Neural crest cell (in vitro differentiated cells): ENCODE results near the gene SH3TC2. TPM values are rescaled to one million over a fixed set of nuclear protein-coding genes. Genes with fewer than 3 reads are reported as not detected.

Experiments used
- DNase-seq: peaks from one replicate; pipeline ENCODE4 v3.0.0; 2021; ENCODE audit warnings: low read depth, mixed read lengths, low spot score
- H3K27ac Mint-ChIP-seq: one replicate; pipeline ENCODE4 v1.8.0; 2021; ENCODE audit warnings: mild to moderate bottlenecking, mixed read lengths; ENCODE audit not compliant: unreplicated experiment
- H3K27me3 Mint-ChIP-seq: 2 replicates; pipeline ENCODE4 v1.8.0; 2021; ENCODE audit warnings: low read depth, mild to moderate bottlenecking, mixed read lengths
- H3K36me3 Mint-ChIP-seq: 2 replicates; pipeline ENCODE4 v1.8.0; 2021; ENCODE audit warnings: low read depth, mild to moderate bottlenecking, mixed read lengths
- H3K4me1 Mint-ChIP-seq: 2 replicates; pipeline ENCODE4 v1.8.0; 2021; ENCODE audit warnings: mixed read lengths
- H3K4me3 Mint-ChIP-seq: one replicate; pipeline ENCODE4 v1.8.0; 2021; ENCODE audit warnings: mild to moderate bottlenecking, mixed read lengths
- H3K9me3 Mint-ChIP-seq: 2 replicates; pipeline ENCODE4 v1.8.0; 2021; ENCODE audit warnings: mixed read lengths
- CTCF ChIP-seq: fragments of 200-600 bp; sonication (generic); conservative IDR thresholded peaks from 2 replicates; pipeline ENCODE4 v1.5.0; 2021; ENCODE audit warnings: antibody characterized with exemption, mild to moderate bottlenecking
- total RNA-seq: library from RNA; stranded (reverse); gene quantifications from 2 replicates; pipeline ENCODE4 v1.2.1, GENCODE V29; 2021

SH3TC2 gene
- total RNA-seq, 1 donor from 2014 or later: 9.3 TPM

DNA sequence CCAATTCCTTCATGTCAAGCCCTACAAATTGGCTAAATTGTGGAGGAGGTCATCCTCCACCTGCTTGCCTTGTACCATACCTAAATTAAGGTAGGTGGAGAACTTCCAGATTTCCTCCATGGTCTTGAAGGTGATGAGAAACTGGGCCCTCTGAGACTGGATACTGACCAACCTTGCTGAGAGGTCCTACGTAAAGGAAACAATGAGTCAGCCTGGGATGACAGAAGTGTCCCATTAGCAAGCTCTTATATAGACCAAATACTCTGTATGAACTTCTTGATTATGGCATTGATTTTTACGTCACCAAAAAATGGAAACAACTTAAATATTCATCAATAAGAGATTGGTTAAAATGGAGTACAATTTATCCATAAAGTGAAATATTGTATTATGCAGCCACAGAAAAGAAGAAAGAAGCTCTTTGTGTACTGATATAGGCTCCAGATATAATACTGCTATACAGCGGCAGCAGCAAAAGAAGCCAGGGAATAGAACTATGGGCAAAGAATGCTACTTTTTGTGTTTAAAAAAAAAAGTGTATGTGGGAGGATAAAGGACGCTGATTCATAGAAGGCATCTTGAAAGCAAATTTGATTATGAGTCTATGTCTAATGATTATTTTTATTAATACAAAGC is 18.3 kb downstream of the SH3TC2 start:
- no peak for DNase-seq
- TF ChIP-seq CTCF: no peak
- no peak overlapping the region for H3K4me3 Mint-ChIP-seq
- H3K27ac Mint-ChIP-seq: no peak overlapping the region
- H3K27me3 Mint-ChIP-seq: no peaks in the 10 kb centered on the region
- H3K36me3 Mint-ChIP-seq: no peaks in the 10 kb centered on the region
- H3K4me1 Mint-ChIP-seq: peaks cover 11% of the 10 kb centered on the region
- no peaks in the 10 kb centered on the region for H3K9me3 Mint-ChIP-seq

DNA sequence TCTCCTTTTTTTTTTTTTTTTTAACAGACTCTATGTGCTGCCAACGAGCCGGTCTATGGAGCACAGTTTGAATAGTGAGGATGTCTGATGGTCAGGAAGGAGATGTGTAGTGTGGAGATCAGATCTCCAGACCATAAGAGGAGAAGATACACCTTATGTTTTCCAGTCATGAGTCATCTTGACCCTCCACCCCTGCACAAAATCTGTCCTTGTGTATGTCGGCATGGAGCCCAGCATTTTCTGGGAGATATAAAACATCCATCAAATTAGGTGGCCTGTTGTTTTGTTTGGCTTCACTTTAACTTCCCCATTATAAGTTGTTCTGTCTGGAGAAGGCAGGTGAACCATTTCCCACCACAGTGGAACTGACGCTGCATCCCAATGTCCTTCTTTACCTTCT is 19.2 kb downstream of the SH3TC2 start:
- Mint-ChIP-seq H3K4me1 (peaks cover 11% of the 10 kb centered on the region), H3K27ac (no peak overlapping the region), H3K27me3 (no peaks in the 10 kb centered on the region), H3K4me3 (no peak overlapping the region), H3K9me3 (no peaks in the 10 kb centered on the region), H3K36me3 (no peaks in the 10 kb centered on the region)
- no peak for DNase-seq
- no peak for TF ChIP-seq CTCF

- H3K36me3 Mint-ChIP-seq: no peaks in the 10 kb centered on the region
- no peak overlapping the region for H3K27ac Mint-ChIP-seq
- H3K9me3 Mint-ChIP-seq: no peaks in the 10 kb centered on the region
- H3K27me3 Mint-ChIP-seq: no peaks in the 10 kb centered on the region
- no peak overlapping the region for H3K4me3 Mint-ChIP-seq
- TF ChIP-seq CTCF: no peak
- H3K4me1 Mint-ChIP-seq: peaks cover 11% of the 10 kb centered on the region
- no peak for DNase-seq
Measured at GRCh38 chr5:149042865-149043264, 20.0 kb downstream of the SH3TC2 start.

GRCh38 chr5:149041242-149041641 is 21.6 kb downstream of the SH3TC2 start:
- no peaks in the 10 kb centered on the region for H3K9me3 Mint-ChIP-seq
- peaks cover 11% of the 10 kb centered on the region for H3K4me1 Mint-ChIP-seq
- no peak overlapping the region for H3K27ac Mint-ChIP-seq
- no peaks in the 10 kb centered on the region for H3K27me3 Mint-ChIP-seq
- no peak overlapping the region for H3K4me3 Mint-ChIP-seq
- H3K36me3 Mint-ChIP-seq: no peaks in the 10 kb centered on the region
- DNase-seq: no peak
- no peak for TF ChIP-seq CTCF

DNA sequence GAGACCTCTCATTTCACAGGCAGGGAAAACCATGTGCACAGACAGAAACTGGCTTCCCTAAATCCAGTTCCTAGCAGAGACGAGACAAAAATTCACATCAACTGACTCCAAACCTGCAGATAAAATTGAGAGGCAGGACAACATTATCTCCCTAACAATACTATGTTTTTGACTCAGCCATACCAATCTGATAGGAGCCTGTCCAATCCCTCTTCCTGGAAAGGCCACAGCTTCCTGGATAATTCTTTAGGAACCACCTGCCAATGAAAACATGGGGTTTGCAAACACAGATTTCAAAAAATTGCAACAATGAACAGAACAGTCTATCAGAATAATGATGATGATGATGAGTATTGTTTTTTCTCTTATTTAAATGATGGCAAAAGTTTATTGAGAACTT is 22.4 kb downstream of the SH3TC2 start:
- no peak for DNase-seq
- no peak overlapping the region for H3K4me3 Mint-ChIP-seq
- H3K9me3 Mint-ChIP-seq: no peaks in the 10 kb centered on the region
- TF ChIP-seq CTCF: no peak
- H3K4me1 Mint-ChIP-seq: peaks cover 12% of the 10 kb centered on the region
- no peak overlapping the region for H3K27ac Mint-ChIP-seq
- H3K36me3 Mint-ChIP-seq: no peaks in the 10 kb centered on the region
- H3K27me3 Mint-ChIP-seq: no peaks in the 10 kb centered on the region
